Skin epidermis (tissue), 12 donors: ENCODE data around the gene C1QC.

Experiments
- H3K27ac ChIP-seq, 21 experiments: fragments of 200-600 bp; sonication (generic) in 11 of 21; one replicate each; pipeline ENCODE4 v1.5.0; 2020; ENCODE audit warnings: mild to moderate bottlenecking in 3 of 21, inconsistent platforms in 2 of 21, moderate library complexity in 2 of 21
- H3K4me3 ChIP-seq, 7 experiments: fragments of 200-600 bp; sonication (generic) in 2 of 7; one replicate each; pipeline ENCODE4 v1.5.0; 2020; ENCODE audit warnings: inconsistent platforms in 2 of 7, mild to moderate bottlenecking in 2 of 7, moderate library complexity in 1 of 7

Gene C1QC

DNA sequence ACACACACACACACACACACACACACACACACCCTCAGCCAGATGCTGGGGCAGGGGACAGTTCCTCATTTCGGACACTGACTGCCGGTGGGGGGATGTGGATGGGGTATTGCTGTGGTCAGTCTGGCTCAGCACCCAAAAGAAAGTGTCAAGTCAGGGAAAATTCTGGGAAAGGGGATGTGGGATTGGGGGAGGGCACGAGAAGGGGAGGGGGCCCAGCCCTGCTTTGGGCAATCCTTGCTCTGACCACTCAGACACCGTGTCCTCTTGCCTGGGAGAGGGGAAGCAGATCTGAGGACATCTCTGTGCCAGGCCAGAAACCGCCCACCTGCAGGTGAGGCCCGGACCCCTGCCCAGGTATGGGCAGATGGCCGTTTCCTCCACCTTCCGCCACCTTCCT, at the start of gene C1QC:
TSS of gene C1QC (plus strand) at position 253 of the 400 bp plus-strand sequence. CDS start 391 bp downstream, outside the sequence.
- H3K4me3 ChIP-seq: peak within 1 kb of the TSS in 4 of 7 experiments; percentile 12 to 22 (median 16)
- H3K27ac ChIP-seq: peak within 1 kb of the TSS in 10 of 21 experiments; percentile 23 to 82 (median 50)

DNA sequence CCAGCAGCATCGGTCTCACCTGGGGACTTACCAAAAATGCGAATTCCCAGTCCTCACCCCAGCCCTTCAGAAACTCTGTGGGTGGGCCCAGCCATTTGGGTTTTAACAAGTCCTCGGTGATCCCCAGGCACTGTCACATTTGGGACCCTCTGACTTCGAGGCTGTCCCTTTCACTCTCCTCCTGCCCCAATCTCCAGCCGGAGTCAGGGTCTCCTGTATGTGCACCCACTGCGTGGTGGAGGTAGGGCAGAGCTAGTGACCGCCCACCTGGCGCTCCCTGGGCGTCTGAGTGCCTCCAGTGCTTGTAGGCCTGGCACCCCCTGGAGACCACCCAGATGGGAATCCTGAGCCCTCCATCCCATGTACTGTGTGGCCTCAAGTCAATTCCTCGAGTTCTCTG, 49.0 kb upstream of the C1QC start:
- Histone ChIP-seq H3K4me3 (no peak overlapping the region), H3K27ac (no peak overlapping the region)

DNA sequence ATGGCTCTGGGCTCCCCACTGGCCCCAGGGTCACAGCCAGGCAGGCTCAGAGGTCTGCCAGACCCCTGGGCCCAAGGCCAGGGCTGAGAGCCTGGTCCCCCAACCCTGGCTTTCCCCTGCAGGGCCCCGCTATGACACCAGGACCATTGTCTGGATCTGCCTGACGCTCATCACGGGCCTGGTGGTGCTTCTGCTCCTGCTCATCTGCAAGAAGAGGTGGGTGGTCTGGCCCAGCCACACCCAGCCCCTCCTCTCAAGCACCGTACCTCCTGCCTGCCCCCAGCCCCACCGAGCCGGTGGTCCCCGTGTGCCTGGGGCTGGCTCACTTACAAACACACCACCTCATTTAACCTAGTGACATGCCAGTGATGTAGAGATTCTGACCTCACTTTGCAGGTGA, 48.3 kb upstream of the C1QC start:
- H3K4me3 ChIP-seq: no peak overlapping the region

DNA sequence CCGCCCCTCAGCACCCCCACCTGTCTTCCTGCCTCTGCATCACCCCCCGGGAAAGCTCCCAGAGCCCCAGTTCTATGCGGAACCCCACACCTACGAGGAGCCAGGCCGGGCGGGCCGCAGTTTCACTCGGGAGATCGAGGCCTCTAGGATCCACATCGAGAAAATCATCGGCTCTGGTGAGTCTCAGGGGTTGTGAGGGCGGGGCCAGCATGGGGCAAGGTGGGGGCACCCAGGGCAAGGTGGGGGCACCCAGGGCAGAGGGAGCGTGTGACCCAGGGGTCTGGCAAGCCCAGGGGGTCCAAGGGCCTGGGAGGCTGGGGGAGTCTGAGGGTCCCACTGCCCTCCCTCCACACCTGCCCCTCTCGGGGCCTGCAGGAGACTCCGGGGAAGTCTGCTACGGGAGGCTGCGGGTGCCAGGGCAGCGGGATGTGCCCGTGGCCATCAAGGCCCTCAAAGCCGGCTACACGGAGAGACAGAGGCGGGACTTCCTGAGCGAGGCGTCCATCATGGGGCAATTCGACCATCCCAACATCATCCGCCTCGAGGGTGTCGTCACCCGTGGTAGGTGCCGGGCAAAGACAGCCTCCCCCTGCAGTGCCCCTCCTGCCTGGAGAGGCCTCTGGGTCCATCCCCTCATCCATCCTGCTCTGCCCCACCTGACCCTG, 46.0 kb upstream of the C1QC start:
- H3K4me3 ChIP-seq: no peak overlapping the region
- no peak overlapping the region for H3K27ac ChIP-seq

More for the DNA sequence above, 48.3 kb upstream of the C1QC start:
- no peak overlapping the region for H3K27ac ChIP-seq

DNA sequence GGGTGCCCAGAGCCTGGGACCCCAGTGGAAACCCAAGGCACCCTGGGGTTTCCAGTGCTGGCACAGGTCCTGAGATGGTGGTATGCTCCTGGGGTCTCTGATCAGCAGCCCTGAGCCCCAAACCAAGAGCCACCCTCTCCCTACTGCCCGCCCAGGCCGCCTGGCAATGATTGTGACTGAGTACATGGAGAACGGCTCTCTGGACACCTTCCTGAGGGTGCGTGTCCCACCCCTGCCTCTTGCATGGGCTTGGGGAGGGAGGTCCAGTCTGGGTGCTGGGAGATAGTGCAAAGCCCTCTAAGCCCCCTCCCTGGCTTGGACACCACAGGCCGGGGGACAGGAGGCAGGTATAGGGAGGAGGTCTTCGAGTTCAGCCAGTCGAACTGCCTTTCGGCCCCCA, 45.4 kb upstream of the C1QC start:
- H3K27ac ChIP-seq: no peak overlapping the region
- no peak overlapping the region for H3K4me3 ChIP-seq

DNA sequence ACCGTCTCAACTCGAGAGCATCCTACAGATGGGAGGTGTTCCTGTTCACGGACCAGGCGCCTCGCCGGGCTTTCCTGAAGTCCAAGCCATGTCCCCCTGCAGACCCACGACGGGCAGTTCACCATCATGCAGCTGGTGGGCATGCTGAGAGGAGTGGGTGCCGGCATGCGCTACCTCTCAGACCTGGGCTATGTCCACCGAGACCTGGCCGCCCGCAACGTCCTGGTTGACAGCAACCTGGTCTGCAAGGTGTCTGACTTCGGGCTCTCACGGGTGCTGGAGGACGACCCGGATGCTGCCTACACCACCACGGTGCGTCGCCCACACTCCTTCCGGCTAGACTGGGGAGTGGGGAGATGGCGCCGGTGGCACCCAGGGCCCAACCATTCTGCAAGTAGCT, 44.7 kb upstream of the C1QC start:
- H3K27ac ChIP-seq: no peak overlapping the region
- no peak overlapping the region for H3K4me3 ChIP-seq

DNA sequence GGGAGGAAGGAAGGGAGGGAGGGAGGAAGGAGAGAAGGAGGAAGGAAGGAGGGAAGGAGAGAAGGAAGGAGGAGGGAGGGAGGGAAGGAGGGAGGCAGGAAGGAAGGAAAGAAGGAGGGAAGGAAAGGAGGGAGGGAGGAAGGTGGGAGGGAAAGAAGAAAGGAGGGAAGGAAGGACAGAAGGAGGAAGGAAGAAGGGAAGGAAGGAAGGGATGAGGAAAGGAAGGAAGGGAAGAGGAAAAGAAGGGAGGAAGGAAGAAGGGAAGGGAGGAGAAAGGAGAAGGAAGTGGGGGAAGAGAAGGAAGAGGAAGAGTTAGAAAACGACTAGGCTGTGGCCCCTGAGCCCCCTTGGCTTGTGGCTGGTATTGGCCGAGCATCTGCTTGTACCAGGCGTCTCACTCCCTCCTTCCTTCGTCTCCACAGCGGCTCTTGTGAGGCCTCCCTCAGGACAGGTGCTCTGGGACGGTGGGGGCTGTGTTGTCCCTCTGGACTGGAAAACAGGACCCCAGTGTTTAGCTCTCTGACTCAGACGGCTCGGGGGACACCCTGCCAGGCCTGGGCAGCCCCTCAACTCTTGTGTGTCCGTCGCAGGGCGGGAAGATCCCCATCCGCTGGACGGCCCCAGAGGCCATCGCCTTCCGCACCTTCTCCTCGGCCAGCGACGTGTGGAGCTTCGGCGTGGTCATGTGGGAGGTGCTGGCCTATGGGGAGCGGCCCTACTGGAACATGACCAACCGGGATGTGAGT, 43.2 kb upstream of the C1QC start:
- H3K4me3 ChIP-seq: no peak overlapping the region
- H3K27ac ChIP-seq: no peak overlapping the region

DNA sequence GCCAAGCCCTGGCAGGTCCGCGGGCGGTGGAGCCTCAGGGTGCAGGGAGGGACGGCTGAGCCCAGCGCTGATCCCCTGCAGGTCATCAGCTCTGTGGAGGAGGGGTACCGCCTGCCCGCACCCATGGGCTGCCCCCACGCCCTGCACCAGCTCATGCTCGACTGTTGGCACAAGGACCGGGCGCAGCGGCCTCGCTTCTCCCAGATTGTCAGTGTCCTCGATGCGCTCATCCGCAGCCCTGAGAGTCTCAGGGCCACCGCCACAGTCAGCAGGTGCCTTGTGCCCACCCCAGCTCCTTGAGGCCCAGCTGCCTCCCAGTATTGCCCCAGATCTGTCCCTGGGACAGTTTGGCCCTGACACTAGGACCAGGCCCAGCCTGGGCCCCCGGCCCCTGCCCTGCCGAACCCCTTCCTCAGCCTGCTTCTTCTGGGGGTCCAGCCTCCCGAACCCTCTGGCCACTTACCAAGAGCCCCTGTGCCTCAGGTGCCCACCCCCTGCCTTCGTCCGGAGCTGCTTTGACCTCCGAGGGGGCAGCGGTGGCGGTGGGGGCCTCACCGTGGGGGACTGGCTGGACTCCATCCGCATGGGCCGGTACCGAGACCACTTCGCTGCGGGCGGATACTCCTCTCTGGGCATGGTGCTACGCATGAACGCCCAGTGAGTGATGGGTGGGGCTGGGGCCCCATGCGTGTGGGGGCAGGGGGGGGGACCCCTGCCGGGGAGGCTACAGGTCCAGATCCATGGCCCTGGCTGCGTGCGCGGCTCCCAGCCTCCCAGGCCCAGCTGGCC, 42.4 kb upstream of the C1QC start:
- Histone ChIP-seq H3K27ac (no peak overlapping the region), H3K4me3 (no peak overlapping the region)

DNA sequence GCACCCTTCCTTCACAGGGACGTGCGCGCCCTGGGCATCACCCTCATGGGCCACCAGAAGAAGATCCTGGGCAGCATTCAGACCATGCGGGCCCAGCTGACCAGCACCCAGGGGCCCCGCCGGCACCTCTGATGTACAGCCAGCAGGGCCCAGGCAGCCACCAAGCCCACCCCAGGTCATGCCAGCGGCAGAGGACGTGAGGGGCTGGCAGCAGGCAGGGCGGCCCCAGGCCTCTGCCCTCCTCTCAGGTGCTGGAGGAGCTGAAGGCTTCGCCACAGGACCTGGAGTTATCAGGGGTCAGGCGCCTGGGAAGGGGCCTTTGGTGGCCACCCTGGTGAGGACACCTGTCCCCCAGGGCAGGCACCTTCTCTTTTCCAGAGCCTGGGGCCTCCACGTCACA, 41.8 kb upstream of the C1QC start:
- no peak overlapping the region for H3K4me3 ChIP-seq
- no peak overlapping the region for H3K27ac ChIP-seq

DNA sequence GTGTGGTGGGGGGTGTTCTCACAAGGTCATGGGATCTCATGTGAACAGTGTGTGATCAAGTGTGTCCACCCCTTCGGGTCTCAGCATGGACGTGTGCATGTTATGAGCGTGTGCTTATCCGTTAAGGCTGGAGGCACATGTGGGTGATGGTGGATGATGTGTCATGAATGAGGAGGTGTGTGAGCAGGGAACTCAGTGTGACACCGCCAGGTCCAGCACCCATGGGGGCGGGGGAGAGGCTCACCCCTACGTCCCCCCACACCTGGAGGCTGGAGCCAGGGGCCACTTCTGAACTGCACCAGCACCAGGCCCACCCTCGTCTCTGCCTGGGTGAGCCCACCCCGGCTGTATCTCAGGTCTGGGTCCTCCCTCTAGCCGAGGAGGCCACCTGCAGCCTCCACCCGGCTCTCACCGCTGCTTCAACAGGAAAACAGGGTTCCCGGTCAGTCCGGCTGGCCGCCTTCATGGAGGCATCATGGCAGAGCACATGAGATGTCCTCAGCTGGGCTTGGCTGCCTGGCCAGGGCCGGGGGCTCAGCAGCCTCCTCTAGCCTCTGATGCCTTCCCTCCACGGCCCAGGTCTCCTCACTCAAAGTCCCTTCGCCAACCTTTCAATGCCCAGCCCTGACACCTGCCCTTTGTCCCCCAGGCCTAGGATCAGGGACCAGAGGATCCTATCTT, 41.2 kb upstream of the C1QC start:
- Histone ChIP-seq H3K4me3 (no peak overlapping the region), H3K27ac (no peak overlapping the region)

DNA sequence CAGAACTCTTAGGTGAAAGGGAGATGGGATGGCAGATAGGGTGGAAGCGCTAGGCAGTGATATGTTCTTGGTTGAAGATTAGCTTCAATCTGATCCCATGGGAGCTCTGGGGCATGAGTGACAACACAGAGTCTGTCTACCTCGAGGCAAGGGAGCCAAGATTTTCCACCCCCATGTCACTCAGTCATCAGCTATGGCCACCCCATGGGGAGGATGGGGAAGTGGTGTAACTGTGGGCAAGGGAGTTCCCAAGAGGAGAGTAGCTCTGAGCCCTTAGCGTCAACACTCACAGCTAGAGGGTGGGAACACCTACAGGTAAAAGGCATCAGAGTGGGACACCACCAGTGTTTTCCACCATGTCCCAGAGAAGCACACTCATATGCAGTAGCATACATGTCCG, 37.3 kb upstream of the C1QC start:
- H3K4me3 ChIP-seq: no peak overlapping the region

DNA sequence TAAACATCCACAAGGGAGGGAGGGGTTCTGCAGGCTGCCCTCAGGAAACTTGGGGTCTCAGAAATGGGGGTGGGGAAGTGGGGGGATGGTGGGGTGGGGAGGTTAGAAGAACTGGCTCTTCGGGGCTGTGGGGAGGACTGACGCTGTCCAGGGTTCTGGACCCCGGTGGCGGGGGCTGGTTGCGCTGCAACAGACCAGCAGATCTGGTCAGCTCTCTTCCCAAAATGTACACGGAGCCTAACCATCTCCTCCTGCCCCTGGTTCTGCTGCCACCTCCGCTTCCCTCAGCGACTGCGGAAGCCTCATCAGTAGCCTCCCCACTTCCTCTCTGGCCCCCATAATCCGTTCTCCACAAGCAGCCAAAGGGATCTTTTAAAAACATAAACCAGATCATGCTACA, 36.3 kb upstream of the C1QC start:
- Histone ChIP-seq H3K4me3 (no peak overlapping the region), H3K27ac (no peak overlapping the region)

More for the DNA sequence above, 37.3 kb upstream of the C1QC start:
- no peak overlapping the region for H3K27ac ChIP-seq

DNA sequence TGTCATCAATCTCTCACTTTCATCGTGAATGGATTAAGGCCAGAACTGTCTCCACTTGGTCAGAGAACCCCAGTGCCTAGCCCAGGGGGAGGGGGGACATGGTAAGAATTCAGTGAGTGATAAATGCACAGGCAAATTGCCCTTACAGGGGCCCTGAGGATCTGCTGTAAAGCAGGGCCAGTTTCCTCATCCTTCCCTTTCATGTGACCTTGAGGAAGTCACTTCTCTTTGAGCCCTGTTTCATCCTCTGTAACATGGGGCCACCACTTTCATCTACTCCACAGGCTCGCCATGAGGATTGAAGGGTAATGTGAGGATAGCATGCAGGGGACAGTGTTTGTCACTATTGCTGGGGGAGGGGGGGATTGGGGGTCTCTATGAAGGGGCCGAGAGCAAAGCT, 35.1 kb upstream of the C1QC start:
- no peak overlapping the region for H3K4me3 ChIP-seq
- no peak overlapping the region for H3K27ac ChIP-seq

DNA sequence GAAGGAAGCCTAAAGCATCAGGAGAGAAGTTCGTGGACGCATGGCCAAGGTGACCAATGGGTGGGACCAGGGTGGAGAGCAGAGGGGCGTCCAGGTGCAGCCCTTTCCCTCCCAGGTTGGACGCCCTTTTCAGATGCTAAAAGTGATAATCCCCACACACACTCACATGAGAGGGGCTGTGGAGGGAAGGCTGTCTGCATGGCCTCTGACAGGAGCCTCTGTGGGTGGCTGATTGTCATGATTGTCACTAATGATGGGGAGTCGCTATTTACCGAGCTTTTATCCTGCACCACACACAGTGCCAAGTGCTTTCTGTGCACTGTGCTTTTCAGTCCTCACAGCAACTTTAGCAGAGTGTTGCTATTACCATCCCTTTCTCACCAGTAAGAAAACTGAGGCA, 34.1 kb upstream of the C1QC start:
- H3K4me3 ChIP-seq: no peak overlapping the region
- no peak overlapping the region for H3K27ac ChIP-seq

DNA sequence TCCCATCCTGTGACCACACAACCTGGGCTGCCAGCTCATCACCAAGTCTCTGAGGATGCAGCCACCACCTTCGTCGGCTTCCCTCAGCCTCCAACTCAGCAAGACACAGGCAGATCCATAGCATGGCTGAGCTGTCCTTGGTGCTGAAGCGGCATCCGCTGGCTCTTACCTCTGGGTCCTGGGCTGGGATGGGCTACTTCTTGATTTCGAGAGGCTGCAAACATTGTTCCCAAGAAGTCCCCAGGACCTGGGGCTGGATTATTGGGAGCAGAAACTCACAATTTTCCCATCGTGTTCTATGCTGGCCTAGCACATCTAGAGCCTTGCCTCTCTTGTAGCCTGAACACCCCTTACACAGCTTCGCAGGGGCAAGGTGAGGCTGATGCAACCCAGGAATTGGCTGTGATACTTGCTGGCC, 31.9 kb upstream of the C1QC start:
- Histone ChIP-seq H3K27ac (no peak overlapping the region), H3K4me3 (no peak overlapping the region)

DNA sequence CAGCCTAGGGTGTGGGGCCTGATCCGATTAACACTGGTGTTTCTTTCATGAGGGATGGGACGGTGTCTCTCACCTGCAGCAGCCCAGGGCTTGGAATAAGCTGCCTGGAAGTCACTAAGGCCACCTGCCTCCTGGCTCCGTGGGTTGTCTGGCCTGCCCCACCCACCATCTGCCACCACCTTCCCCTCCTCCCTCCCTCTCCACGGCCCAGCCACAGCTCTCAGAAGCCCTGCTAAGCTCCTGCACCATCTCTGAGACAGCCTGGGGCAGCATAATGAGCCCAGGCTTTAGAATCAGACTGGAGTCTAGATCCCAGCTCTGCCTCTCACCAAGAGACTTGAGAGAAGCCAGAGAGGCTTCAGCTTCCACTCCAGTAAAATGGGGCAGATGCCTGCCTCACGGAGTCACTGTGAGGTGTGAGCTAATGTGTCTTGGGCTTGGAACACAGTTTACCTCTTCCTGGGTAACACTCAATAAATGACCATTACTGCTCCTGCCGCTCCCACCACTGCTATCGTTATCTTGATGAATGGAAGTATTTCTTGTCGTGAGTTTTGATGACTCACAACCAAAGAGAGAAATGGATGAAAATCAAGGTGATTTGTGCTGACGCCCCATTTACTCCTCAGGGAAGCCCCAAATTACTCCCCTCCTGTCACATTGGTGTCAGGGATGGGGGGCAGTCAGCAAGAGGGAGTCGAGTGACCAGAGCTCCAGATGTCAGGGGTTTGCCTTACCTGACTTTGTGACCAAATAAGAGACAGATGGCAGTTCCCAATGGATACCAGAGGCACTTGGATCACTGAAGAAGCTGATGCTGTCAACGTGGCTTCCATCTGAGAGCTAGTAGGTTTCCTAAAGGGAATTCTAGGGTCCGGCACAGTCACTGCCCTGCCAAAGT, 30.5 kb upstream of the C1QC start:
- Histone ChIP-seq H3K27ac (no peak overlapping the region), H3K4me3 (no peak overlapping the region)

DNA sequence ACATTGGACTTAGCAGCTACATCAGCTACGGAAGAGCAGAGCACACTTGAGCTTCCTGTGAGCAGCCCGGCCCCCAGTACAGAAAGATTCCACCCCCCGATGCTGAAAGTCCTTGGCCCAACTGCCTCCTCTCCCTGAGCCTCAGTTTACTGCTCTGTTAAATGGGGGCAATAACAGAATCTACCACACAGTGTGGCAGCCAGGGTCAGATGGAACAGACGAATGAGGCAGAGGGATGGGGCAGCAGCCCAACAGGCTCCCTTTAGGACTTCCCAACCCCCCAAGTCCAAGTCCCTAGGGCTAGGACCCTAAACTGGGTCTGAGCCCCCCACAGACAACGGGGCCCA, 29.9 kb upstream of the C1QC start:
- Histone ChIP-seq H3K4me3 (no peak overlapping the region), H3K27ac (no peak overlapping the region)

DNA sequence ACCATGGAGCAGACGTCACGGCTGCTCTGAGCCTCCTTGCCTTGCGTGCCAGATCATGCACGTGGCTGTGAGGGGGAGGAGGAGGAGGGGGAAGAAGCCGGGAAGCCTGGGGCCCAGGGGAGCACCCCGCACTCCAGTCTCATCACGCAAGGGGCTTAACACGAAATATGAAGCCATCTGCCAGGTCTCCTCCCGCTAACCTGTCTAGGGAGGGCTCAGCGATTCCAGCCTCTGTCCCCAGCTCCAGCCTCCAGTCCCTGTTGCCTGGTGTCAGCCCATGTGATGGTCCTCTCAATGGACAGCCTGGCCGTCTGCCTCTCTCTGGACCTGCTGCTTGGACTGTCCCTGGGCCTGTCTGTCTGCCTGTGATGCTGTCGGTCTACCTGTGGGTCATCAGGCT, 29.5 kb upstream of the C1QC start:
- no peak overlapping the region for H3K4me3 ChIP-seq
- no peak overlapping the region for H3K27ac ChIP-seq

DNA sequence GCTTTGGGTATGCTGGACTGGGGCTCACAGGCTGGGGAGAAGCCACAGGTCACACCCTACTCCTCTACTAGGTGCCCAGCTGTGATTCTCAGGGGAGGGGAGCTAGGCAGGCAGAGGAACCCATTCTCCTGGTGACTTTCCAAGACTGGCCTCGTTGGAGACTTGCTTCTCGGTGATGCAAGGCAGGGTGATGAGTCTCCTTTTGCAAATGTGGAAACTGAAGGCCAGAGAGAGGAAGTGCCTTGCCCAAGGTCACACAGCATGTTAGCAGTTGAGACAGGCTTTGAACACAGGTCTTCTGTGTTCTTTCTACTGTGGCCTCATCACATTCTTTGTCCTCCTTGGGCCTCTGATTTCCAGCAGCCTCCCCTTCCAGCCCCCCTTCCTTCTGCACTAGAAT, 27.5 kb upstream of the C1QC start:
- Histone ChIP-seq H3K4me3 (no peak overlapping the region), H3K27ac (no peak overlapping the region)
